ENCODE measurements around the gene BBS7. TPM values are rescaled to one million over a fixed set of nuclear protein-coding genes. Genes with fewer than 3 reads are reported as not detected.

The BBS7 gene
- polyA plus RNA-seq, 1 donor = 13.3 TPM

DNA sequence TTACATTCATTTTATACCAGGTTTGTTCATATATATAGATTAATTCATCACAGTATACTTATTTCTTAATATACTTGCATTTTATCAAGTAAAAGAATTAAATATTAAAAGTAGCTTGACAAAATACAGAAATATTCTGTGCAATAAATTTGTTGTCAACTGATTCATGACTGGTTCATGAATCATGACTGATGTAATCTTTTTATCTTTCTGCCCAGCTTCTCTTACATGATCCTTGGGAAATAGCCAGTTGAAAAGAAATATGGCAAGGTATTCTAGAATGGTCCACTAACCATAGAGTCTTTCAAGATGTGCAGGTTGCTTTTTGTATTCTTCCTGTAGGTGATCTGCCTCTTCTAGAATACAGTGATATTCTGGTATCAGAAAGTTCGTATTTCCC, 42.4 kb downstream of the BBS7 start:
- DNase-seq = no peak

- no peak for DNase-seq
These were observed 45.3 kb downstream of the BBS7 start for GRCh38 chr4:121824950-121825349.

- no peak for DNase-seq
These were observed 46.1 kb downstream of the BBS7 start for GRCh38 chr4:121824171-121824527.

DNA sequence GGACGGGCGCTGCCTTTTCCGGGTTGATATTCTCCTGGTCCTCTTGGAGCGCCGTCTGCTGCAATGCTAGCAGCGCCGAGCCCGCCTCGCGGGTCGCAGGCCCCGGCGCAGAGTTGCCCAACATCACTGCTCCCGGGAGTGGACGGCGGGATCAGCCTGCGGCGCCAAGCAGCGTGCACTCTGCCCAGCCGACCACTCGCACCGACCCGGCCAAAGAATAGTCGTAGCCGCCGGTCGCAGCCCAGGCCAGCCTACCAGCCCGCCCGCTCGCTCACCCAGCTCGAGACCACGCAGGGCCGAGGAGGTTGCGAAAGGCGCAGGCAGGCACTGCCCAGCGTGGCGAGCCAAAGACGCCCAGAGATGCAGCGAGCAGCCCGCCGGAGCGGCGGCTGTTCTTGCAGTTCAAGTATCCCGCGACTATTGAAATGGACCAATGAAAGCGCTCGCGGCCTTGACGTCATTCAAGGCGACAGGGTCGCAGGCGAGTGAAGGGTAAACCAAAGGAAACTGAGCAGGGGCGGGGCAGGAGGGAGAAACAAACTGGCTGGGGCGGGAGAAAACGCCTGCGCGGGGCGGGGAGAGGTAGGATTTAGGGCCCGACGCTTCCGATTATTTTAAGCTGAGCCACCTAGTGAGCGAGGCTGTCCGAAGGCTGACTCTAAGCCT, 46.6 kb downstream of the BBS7 start, which contains the start of gene CCNA2:
Gene CCNA2, minus strand, starts transcription at position 379 of the 666 bp plus-strand sequence. Its CDS starts 255 bp downstream, at position 124.
- peak; percentile 96 for DNase-seq

DNA sequence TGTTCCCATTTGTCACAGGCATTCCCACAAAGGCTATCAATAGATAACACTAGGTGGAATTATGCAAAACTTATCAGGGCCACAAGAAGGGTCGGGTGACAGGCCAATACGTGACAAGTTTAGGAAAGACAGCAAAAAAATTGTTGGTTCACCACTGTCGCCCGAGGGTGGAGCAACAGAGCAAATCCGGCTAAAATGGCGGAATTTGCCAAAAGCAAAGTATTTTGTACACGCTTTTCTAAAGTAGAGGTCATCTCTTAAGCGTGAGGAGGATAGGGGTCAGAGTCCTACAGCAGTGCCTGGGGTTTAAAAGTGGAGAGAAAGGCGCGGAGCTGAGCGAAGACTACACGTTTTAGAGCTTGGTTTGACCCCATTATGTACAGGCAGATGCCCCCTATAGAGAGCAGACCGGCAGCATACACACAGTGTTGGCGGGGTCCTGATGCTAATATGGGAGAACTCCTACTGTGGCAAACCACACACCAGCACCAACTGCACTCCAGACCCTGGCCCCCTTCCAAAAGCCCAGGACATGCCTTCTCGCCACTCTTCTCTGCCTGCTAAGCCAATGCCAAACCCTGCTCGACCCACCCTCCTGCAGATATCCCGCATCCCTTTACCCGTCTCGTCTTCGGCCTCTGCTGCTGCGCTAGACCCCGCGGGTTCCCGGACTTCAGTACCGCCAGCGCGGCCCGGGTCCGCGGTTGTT, 47.3 kb downstream of the BBS7 start:
- DNase-seq = peak; percentile 3

DNA sequence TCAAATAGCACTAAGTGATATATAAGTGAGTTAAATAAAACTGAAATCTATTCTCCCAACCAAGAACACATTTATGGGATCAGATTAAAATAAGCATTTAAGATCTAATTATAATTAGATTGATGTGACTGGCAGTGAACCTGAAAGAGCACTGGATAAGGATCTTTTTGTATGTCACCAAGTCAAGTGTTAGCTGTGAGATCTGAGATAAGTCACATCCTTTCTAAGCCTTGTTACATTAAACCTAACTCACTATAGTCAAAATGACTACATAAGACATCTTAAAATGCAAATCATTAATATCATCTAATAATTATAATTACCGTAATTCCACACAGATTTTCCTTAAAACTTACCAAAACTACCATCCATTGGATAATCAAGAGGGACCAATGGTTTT, 48.2 kb downstream of the BBS7 start:
- no peak for DNase-seq

DNA sequence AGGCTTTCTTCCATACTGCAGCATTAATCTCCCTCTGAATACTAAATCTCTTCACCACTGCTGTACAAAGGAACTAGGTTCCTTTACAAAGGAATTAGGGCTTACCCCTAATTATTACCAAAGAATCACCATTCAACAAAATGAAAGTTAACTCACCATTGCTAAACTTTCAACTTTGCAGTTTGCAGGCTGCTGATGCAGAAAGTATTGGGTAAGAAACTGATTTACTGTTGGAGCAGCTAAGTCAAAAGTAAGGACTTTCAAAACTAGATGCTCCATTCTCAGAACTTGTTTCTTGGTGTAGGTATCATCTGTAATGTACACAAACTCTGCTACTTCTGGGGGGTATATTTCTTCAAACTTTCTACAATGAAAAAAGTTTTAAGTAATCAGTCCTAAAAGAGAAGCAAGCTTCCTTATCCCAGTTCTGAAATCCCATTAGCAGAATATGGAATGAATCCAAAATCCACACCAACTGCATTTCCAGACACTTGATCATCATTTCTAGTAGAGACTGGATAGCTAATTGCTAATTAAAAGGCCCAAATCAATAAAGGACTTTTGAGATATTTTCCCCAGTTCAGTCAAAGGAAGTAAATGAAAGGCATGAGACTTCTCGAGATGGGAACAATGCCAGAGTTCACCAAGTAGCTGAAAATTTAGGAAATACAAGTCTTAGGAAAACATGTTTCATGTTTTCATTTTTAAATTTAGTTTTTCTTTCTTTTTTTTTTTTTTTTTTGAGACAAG, 50.9 kb downstream of the BBS7 start:
- DNase-seq = no peak

GRCh38 chr4:121818215-121818614, 52.1 kb downstream of the BBS7 start:
- no peak for DNase-seq

DNA sequence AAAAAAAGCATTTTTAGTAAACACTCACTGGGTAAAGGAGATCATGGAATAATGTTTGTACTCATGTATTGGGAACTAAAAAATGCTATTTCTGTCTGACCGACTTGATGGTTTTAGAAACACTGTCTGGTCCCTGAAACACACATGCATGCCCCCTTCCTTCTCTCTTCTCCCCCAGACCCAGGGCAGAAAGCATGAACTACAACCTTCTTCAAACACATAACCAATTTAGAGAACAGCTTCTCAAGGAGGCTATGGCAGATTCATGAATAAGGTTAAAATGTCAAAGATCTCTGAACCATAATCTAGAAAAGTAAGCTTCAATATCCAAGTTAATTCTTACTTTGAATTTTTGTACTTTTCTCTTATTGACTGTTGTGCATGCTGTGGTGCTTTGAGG, 52.6 kb downstream of the BBS7 start:
- DNase-seq = no peak

DNA sequence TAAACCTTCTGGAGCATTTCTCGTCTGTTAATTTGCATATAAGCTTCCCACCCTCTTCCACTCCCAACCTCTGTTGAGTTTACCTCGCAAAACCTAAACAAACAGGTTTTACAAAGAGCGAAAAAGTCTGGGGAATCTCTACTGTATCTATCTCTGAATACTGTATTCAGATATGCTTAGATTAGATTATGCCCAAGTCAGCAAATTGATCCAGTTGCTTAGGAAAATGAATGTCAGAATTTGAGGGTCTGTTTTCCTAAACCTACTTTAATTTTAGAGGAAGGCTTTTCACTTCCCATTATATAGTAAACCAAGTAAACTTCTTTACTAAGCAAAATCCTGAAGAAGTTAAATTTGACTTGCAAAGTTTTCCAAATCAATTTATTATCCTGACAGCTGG, 53.3 kb downstream of the BBS7 start:
- DNase-seq = no peak

DNA sequence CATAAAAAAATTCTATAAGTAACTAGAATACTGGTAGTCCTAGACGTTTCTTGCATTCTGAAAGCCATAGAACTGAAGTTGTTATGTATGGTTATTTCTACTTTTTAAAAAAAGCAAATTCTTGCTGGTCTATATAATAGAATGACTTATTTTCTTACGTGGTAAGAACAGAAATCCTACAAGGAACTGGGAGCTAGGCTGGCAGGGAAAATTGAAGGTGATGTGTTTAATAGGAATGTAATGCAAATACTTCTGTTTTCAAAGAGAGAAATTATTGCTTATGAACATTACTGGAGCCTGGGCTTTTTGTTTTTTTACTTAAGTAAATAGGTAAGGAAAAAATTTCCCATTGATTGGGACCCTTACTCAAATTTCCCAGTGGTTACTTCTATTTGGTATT, 55.5 kb downstream of the BBS7 start:
- DNase-seq = no peak

DNA sequence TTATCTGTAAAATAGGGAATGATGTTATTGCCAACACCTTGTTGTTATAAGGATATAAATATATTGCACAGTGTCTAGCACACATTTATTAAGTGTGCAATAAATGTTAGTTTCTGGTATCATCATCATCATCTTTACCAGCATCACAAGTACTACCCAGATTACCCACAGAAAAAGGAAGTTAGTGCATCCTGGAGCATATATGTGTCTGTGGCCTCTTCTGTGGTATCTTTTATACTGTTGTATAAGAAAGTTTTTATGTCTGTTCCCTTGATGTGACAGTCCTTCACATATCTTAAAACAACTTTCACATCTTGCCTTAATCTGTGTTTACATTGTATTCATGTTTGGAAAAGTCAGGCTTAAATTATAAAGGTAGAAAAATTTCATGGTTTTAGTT, 59.2 kb downstream of the BBS7 start:
- no peak for DNase-seq

DNA sequence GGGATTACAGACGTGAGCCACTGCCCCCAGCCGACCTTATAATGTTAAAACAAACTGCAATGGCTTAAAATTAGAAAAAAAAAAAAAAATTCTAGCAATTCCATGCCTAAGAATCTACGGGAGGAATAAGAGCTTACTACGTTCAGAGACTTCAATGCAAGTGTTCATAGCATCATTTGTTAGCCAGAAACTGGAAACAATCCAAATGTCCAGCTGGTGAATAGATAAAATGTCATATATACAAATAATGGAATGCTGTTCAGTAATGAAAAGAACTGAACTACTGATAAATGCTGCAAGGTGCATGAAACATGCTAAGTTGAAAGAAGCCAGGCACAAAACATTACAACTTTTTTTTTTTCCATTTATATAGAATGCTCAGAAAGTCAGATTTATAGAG, 63.9 kb downstream of the BBS7 start:
- DNase-seq = no peak

DNA sequence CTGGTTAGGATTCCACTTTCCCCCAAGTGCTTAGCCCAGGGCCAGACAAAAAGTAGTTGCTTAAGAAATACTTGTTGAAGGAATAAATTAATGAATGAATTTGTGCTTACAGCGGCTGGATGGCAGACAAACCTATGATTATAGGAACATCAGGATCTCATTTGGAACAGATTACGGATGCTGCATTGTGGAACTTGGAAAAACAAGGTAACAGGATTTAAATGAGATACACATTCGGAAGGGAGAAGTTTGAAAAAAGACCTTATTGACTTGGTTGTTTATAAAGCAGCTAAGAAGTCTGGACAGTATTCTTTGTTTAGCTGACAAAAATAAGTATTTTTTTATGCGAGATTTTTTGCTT, 68.6 kb downstream of the BBS7 start:
- no peak for DNase-seq

- peak; percentile 97 for DNase-seq
These were observed 69.1 kb downstream of the BBS7 start, which contains the start of gene EXOSC9 for GRCh38 chr4:121800961-121801714. EXOSC9 (plus strand) TSS chr4:121801323; CDS start chr4:121801425, 102 bp downstream.

DNA sequence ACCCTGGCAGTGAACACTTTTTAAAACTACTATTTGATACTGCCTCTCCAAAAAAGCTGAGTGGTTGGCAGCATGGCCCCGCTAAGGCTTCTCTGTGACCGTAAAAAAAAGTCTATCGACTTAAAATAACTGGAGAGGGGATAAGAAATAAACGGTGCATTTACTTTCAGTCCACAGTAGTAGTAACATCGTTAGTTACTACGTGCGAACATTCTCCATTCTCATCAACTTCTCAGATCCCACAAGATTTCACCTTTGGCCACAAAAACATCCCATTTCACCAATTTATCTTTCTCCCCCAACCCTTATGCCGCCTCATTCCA, 69.7 kb downstream of the BBS7 start:
- no peak for DNase-seq

DNA sequence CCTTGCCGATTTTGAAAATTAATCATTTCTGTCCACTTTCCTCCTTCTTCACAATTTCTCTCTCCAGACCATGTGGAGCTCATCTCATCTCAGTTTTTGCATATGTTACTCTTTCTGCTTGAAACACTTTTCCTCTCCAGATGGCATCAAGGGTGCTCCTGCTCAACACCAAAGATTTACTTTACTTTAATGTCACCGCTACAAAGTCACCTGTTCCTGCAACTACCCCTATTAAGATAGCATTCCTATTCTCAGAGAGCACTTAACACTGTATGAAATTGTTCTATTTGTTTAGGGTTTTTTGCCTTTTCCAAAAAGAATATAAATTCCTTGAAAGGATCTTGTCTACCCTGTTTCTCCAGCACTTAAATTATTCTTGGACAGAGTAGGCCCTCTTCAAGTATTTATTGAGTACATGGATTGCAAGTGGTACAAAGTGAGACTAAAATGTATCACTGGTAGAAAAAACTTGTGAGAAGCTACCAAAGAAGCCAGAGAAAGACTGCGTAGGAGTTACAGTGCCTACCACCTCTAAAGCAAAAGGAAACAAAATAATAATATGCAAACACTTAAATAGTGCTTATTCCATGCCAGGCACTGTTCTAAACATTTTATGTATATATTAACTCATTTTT, 70.3 kb downstream of the BBS7 start:
- DNase-seq = no peak

DNA sequence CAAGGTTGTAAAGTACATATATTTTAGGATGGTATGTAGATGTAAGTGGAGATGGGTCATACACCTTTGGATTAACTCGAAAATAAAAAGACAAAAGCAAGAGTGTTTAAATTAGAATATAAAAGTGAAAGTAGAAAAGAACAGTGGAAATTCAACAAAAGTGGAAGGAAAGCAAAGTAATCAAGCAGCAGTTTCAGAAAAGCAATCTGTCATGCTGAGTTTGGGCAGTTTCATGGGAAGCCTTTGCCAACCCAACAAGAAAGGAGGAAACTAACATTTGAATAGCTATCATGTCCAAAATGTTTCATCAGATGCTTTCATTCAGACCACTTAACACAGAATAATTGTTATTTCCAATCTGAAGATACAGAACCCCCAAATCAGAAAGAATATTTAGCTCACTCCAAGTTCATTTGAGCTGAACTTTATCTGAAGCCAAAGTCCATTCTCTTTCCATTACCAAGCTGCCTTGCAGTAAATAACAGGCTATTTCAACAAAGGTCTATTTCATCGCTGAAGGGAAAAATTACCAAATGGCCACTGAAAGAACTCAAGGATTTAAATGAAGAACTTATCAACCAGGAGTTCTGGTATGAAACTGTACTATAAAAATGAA, 71.0 kb downstream of the BBS7 start:
- no peak for DNase-seq

DNA sequence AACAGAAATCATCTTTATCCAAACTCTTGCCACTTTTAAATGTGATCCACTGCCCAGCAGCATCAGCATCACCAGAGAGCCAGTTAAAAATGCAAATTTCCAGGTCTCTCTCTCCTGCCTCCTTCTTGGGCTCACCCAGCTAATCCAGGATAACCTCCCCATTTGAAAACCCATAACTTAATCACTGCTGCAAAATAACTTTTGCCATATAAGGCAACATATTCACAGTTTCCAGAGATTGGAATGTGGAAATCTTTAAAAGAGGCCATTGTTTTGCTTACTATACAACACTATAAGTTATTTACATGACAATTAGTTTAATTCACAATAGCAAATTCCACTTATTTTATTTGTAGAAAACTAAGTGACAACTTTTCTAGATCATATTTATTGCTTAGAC, 74.0 kb downstream of the BBS7 start:
- DNase-seq = no peak

DNA sequence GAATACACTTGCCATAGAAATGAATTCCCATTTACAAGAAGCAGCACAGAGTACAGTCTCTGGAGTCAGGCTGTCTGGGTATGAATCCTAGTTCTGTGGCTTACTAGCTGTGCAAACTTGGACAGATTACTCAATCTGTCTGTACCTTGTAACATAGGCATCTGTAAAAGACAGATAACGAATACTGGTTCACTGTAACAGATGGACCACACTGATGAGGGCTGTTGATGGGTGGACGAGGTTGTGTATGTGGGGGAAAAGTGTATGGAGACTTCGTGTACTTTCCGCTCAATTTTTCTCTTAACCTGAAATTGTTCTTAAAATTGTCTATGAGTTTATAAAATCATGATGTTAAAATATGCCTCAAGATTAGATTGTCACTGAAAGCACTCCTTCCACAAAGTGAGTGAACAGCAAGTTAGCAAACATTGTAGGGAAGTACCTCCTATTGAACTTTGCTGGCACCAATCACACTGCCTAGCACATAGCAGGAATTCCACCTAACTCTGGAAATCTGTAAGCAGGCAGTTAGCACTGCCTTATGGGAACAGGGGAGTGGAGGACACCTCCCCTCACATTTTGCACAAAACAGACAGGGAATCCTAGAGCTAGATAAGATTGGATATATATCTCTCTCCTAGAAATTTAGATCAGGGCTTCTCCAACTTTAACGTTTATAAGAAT, 75.6 kb downstream of the BBS7 start:
- no peak for DNase-seq

DNA sequence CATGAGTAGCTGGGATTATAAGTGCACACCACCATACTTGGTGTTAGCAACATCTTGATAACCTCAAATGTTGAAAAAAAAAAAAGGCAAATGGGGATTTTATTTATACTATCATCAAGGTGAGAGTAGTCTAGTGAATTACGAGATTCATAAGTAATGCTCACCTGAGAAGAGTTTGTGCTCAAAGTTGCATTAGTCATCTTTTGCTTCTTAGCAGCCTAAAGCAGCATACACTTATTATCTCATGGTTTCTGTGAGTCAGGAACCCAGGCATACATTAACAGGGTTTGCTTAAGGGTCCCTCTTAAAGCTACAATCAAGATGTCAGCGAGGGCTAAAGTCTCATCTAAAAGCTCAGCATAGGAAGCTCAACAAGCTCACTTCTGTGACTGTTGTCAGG, 77.3 kb downstream of the BBS7 start:
- DNase-seq = no peak

DNA sequence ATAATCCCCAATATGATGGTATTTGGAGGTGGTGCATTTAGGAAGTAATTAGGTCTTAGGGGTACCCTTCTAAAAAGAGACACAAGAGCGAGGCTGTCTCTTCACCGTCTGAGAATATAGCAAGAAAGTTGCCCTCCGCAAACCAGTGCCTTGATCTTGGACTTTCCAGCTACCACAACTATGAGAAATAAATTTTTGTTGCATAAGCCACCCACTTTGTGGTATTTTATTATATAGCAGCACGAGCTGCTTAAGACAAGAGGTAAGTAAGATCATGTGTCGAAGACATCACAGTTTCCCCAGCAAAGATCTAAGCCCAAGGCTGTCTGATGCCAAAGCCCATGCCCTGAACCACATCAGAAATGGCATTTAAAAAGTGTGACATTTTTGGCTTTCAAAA, 78.8 kb downstream of the BBS7 start:
- DNase-seq = no peak
